ENCODE results near the gene MINDY4.

The MINDY4 gene

GRCh38 chr7:30871655-30872054 lies 100.4 kb downstream of the MINDY4 start:
- in situ Hi-C loops (cut with MboI; ENCODE audit: low sequenced_read_pairs) = no loop called here

- in situ Hi-C loops (cut with MboI; ENCODE audit: low sequenced_read_pairs) = no loop called here
Observed at GRCh38 chr7:30873207-30873606, 102.0 kb downstream of the MINDY4 start.

- in situ Hi-C loops (cut with MboI; ENCODE audit: low sequenced_read_pairs) = no loop called here
Observed at GRCh38 chr7:30873656-30874055, 102.4 kb downstream of the MINDY4 start.

- in situ Hi-C loops (cut with MboI; ENCODE audit: low sequenced_read_pairs) = no loop called here
Observed at GRCh38 chr7:30874656-30875302, 103.6 kb downstream of the MINDY4 start.

- in situ Hi-C loops (cut with MboI; ENCODE audit: low sequenced_read_pairs) = no loop called here
Observed at GRCh38 chr7:30877015-30877769, 106.0 kb downstream of the MINDY4 start.

- in situ Hi-C loops (cut with MboI; ENCODE audit: low sequenced_read_pairs) = no loop called here
Observed at GRCh38 chr7:30877993-30878392, 106.8 kb downstream of the MINDY4 start.

GRCh38 chr7:30879139-30880124 lies 108.2 kb downstream of the MINDY4 start:
- in situ Hi-C loops (cut with MboI; ENCODE audit: low sequenced_read_pairs) = no loop called here

- in situ Hi-C loops (cut with MboI; ENCODE audit: low sequenced_read_pairs) = no loop called here
Observed at GRCh38 chr7:30880125-30880720, 109.0 kb downstream of the MINDY4 start.

GRCh38 chr7:30880941-30881340 lies 109.7 kb downstream of the MINDY4 start:
- in situ Hi-C loops (cut with MboI; ENCODE audit: low sequenced_read_pairs) = no loop called here

- in situ Hi-C loops (cut with MboI; ENCODE audit: low sequenced_read_pairs) = no loop called here
Observed at GRCh38 chr7:30881448-30881847, 110.2 kb downstream of the MINDY4 start.

GRCh38 chr7:30884881-30885280 lies 113.7 kb downstream of the MINDY4 start:
- in situ Hi-C loops (cut with MboI; ENCODE audit: low sequenced_read_pairs) = no loop called here

- in situ Hi-C loops (cut with MboI; ENCODE audit: low sequenced_read_pairs) = no loop called here
Observed at GRCh38 chr7:30886608-30887011, 115.4 kb downstream of the MINDY4 start.

GRCh38 chr7:30887464-30887872 lies 116.3 kb downstream of the MINDY4 start:
- in situ Hi-C loops (cut with MboI; ENCODE audit: low sequenced_read_pairs) = no loop called here

- in situ Hi-C loops (cut with MboI; ENCODE audit: low sequenced_read_pairs) = no loop called here
Observed at GRCh38 chr7:30888747-30889146, 117.5 kb downstream of the MINDY4 start.

GRCh38 chr7:30890226-30890625 lies 119.0 kb downstream of the MINDY4 start:
- in situ Hi-C loops (cut with MboI; ENCODE audit: low sequenced_read_pairs) = no loop called here

- in situ Hi-C loops (cut with MboI; ENCODE audit: low sequenced_read_pairs) = no loop called here
Observed at GRCh38 chr7:30893357-30893756, 122.1 kb downstream of the MINDY4 start.

- in situ Hi-C loops (cut with MboI; ENCODE audit: low sequenced_read_pairs) = no loop called here
Observed at GRCh38 chr7:30894009-30894408, 122.8 kb downstream of the MINDY4 start.

GRCh38 chr7:30894866-30895605 lies 123.8 kb downstream of the MINDY4 start:
- in situ Hi-C loops (cut with MboI; ENCODE audit: low sequenced_read_pairs) = no loop called here

- in situ Hi-C loops (cut with MboI; ENCODE audit: low sequenced_read_pairs) = no loop called here
Observed at GRCh38 chr7:30896036-30896435, 124.8 kb downstream of the MINDY4 start.

Measured in HL-60/S4 treated with phorbol 12-myristate 13-acetate at 8.2 ng/mL for 4 days and 3 days (cell line).